HG03064 (cell line): ENCODE measurements around the gene PARPBP.
"Not testable (repeated sequence)": the region's sequence is repeated elsewhere in the genome, so short reads cannot be mapped to it uniquely, and the experiment has no call there.

Source experiments
- ATAC-seq: cut with Tn5 transposase; IDR thresholded peaks from one replicate; pipeline ENCODE4 v1.9.1; 2021; ENCODE audit warnings: low read depth; ENCODE audit not compliant: unreplicated experiment

Gene PARPBP

GRCh38 chr12:102240859-102241258, 120.9 kb downstream of the PARPBP start:
- ATAC-seq = not testable (repeated sequence)
